ENCODE measurements around the gene INCENP. TPM values are rescaled to one million over a fixed set of nuclear protein-coding genes. Genes with fewer than 3 reads are reported as not detected.

Gene INCENP
- total and polyA plus RNA-seq, 2 of the 13 experiments (the other 11 are each of a cell fraction or from before 2014, with no cell fraction given), result 14.1 to 37.3 TPM

DNA sequence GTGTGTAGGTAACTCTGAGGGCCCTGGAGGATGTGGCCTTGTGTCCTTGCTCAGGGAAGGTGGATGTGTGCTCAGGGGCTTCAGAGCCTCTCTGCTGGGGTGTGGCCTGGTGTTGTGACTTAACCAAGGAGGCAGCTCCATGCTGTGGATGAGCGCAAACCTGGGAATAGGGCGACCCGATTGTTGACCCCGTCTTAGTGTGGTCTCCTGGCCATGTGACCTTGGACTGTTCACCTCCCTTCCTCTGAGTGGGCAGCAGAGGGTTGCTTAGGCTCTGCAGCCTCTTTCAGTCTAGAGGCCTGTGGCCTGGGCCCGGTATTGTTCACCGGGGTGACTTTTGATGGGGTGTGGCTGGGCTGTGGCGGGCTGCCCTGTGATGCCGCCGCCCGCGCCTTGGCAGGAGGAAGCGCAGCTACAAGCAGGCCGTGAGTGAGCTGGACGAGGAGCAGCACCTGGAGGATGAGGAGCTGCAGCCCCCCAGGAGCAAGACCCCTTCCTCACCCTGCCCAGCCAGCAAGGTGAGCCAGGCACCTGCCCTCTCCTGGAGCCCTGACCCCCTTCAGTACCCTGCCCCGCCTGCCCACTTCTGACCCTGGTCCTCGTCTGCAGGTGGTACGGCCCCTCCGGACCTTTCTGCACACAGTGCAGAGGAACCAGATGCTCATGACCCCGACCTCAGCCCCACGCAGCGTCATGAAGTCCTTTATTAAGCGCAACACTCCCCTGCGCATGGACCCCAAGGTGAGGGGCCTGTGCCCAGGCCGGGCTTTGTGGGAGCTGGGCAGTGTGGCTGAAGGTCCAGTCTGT lies 16.7 kb downstream of the INCENP start:
- H3K79me2 ChIP-seq (ENCODE audit: insufficient read depth, low read length), result no peaks in the 10 kb centered on the region
- ChIA-PET POLR2A (no interaction called here), CTCF (ENCODE audit: low intra/inter-chr PET ratio, low total read pairs) (no interaction called here)
- no TSS peak for BruUV-seq (replicated peaks)
- intact Hi-C loops (cut with micrococcal nuclease; ENCODE audit: unreplicated experiment) (no loop called here), in situ Hi-C loops (cut with HindIII; ENCODE audit: extremely low pct_ligation_motif_present, low pct_unique_long_range_greater_than_20kb) (no loop called here)
- H2AFZ ChIP-seq (ENCODE audit: low read length), result no peak overlapping the region
- no peak overlapping the region for H3K9ac ChIP-seq (ENCODE audit: insufficient read depth, low read depth, low read length)
- WGBS (ENCODE audit: low lambda C conversion rate), result 99% methylated on average over 17 of the region's 24 CpGs
- no peak overlapping the region for H3K27ac ChIP-seq (ENCODE audit: extremely low read length, insufficient read depth, low read length)
- H4K20me1 ChIP-seq (ENCODE audit: insufficient read depth, low read length), result peaks cover 4% of the 10 kb centered on the region; the same call in 1 of the 2 replicates
- FAIRE-seq (no peak), ATAC-seq (no peak; the same call in 2 of the 3 replicates), DNase-seq (ENCODE audit: low spot score) (no peak)
- peaks cover 33 to 72% of the 10 kb centered on the region in 2 experiments; a peak in 4 of 5 replicates for H3K36me3 ChIP-seq (replicated peaks in 1 of 2; ENCODE audit: control insufficient read depth in 1 of 2, insufficient read depth in 2 of 2, low read length in 2 of 2)
- no peaks in the 10 kb centered on the region for H3K27me3 ChIP-seq (ENCODE audit: control insufficient read depth in 1 of 2, insufficient read depth in 2 of 2, low read length in 2 of 2)
- H3K4me1 ChIP-seq (ENCODE audit: insufficient read depth, low read length), result no peaks in the 10 kb centered on the region
- H3K9me3 ChIP-seq (ENCODE audit: low read length), result no peaks in the 10 kb centered on the region
- H3K4me2 ChIP-seq (ENCODE audit: low read depth, low read length), result no peak overlapping the region
- TF ChIP-seq TFDP1 (CRISPR knock-in tag; IDR thresholded peaks at IDR 0.05; ENCODE audit: borderline replicate concordance), result no peak
- no peak for TF ChIP-seq NFE2L1 (CRISPR knock-in tag; IDR thresholded peaks at IDR 0.05; ENCODE audit: borderline replicate concordance)
- TF ChIP-seq ZSCAN21 (CRISPR knock-in tag; IDR thresholded peaks at IDR 0.05; ENCODE audit: borderline replicate concordance), result no peak
- no peak for TF ChIP-seq PAX8 (CRISPR knock-in tag; IDR thresholded peaks at IDR 0.05; ENCODE audit: borderline replicate concordance)
- no peak for TF ChIP-seq ZNF251 (CRISPR knock-in tag; IDR thresholded peaks at IDR 0.05)
- no peak for TF ChIP-seq GLI4 (CRISPR knock-in tag; IDR thresholded peaks at IDR 0.05; ENCODE audit: borderline replicate concordance)
- no peak for TF ChIP-seq FOXP1 (IDR thresholded peaks at IDR 0.05)
- TF ChIP-seq FOXP1 (CRISPR knock-in tag; IDR thresholded peaks at IDR 0.05), result no peak
- TF ChIP-seq SMYD3 (CRISPR knock-in tag; IDR thresholded peaks at IDR 0.05), result no peak
- no peak for TF ChIP-seq ZNF709 (CRISPR knock-in tag; IDR thresholded peaks at IDR 0.05)
- no peak for TF ChIP-seq ZSCAN12 (CRISPR knock-in tag; IDR thresholded peaks at IDR 0.05)
- TF ChIP-seq ZNF460 (CRISPR knock-in tag; IDR thresholded peaks at IDR 0.05; ENCODE audit: borderline replicate concordance), result no peak
- no peak for TF ChIP-seq ZNF557 (CRISPR knock-in tag; IDR thresholded peaks at IDR 0.05)
- no peak for TF ChIP-seq ZNF550 (CRISPR knock-in tag; IDR thresholded peaks at IDR 0.05; ENCODE audit: borderline replicate concordance)
- no peak for TF ChIP-seq ZMYM4 (CRISPR knock-in tag; IDR thresholded peaks at IDR 0.05)
- TF ChIP-seq HMG20A (CRISPR knock-in tag; IDR thresholded peaks at IDR 0.05; ENCODE audit: borderline replicate concordance), result no peak
- no peak for TF ChIP-seq SKI (IDR thresholded peaks at IDR 0.05; ENCODE audit: partially characterized antibody)
- no peak overlapping the region for H3K4me3 ChIP-seq (replicated peaks in 1 of 3; ENCODE audit: insufficient read depth in 1 of 3, low read depth in 2 of 3, low read length in 3 of 3)

Measured in HepG2 (cell line).